ENCODE data around the gene TESK2. TPM values are rescaled to one million over a fixed set of nuclear protein-coding genes. Genes with fewer than 3 reads are reported as not detected.

Gene TESK2
- total and polyA plus RNA-seq, 2 of the 13 experiments (the other 11 are each of a cell fraction or from before 2014, with no cell fraction given): 5.5 to 9.6 TPM

DNA sequence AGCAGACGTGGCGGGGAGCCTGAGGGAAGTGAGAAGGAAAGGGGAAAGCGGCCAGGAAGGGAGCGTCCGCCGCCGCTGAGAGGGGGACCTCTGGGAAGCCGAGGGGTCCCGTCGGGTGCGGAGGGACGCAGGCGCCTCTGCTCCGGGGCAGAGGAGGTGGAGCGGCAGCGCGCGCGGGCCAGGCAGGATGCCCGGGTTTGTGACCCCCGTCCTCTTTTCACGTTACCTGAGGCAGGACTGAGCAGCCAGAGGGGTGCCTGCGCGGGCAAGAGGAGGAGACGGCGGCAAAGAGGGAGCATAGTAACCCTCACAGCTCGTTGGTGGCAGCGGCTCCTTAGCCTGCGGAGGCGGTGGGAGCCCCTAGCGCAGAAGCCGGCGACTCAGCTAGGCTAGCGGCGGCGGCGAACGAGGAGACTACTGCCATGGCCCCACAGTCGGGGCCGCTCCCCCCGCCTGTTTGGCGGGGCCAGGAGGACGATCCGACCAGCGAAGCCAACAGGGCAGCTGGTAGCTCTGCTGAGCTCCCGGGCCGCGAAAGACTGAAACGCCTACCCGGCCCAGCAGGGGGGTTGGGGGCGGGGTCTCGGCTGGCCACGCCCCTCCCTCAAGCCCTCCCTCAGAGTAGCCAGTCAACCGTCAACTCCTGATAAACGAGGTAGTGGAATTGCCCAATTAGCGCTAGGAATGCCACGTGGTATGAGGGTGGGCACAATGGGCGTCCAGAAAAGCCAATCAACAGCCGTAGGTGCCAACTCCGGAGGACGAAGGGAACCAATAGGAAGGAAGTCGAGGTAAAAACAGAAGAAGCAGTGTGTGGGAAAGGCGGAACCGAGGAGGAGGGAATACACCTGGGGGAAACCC, at the start of gene TESK2 (continued):
- TF ChIP-seq EHMT2 (IDR thresholded peaks at IDR 0.05; ENCODE audit: borderline replicate concordance, low read depth, low read length) (peak; percentile 50; the same call in 1 of the 2 replicates), ARNTL (CRISPR knock-in tag; IDR thresholded peaks at IDR 0.05) (no peak), GPN1 (CRISPR knock-in tag; IDR thresholded peaks at IDR 0.05; ENCODE audit: borderline replicate concordance) (no peak), PHF5A (CRISPR knock-in tag; IDR thresholded peaks at IDR 0.05; ENCODE audit: low read depth, unreplicated experiment) (peak; percentile 50), SMAD9 (CRISPR knock-in tag; IDR thresholded peaks at IDR 0.05) (no peak), ZNF703 (CRISPR knock-in tag; IDR thresholded peaks at IDR 0.05; ENCODE audit: borderline replicate concordance) (no peak), HOXA9 (CRISPR knock-in tag; IDR thresholded peaks at IDR 0.05; ENCODE audit: borderline replicate concordance) (no peak), ZNF260 (CRISPR knock-in tag; IDR thresholded peaks at IDR 0.05; ENCODE audit: borderline replicate concordance, low read depth) (no peak), ZSCAN20 (CRISPR knock-in tag; IDR thresholded peaks at IDR 0.05; ENCODE audit: borderline replicate concordance) (no peak), IKZF1 (IDR thresholded peaks at IDR 0.05) (no peak), SOX6 (IDR thresholded peaks at IDR 0.05) (no peak), SOX6 (CRISPR knock-in tag; IDR thresholded peaks at IDR 0.05) (peak; percentile 63), MLLT10 (CRISPR knock-in tag; IDR thresholded peaks at IDR 0.05) (no peak), ZSCAN22 (CRISPR knock-in tag; IDR thresholded peaks at IDR 0.05) (0 out of 2 replicates have a peak, but pooled peaks have one; percentile 36), NR3C1 (CRISPR knock-in tag; IDR thresholded peaks at IDR 0.05) (no peak), MED8 (CRISPR knock-in tag; IDR thresholded peaks at IDR 0.05; ENCODE audit: insufficient replicate concordance) (no peak), NR2F2 (IDR thresholded peaks at IDR 0.05; ENCODE audit: borderline replicate concordance, low read depth) (no peak), ZNF616 (CRISPR knock-in tag; IDR thresholded peaks at IDR 0.05; ENCODE audit: low read depth) (peak; percentile 63; the same call in 1 of the 2 replicates), ZNF546 (CRISPR knock-in tag; conservative IDR thresholded peaks at IDR 0.05) (no peak), CHCHD3 (CRISPR knock-in tag; IDR thresholded peaks at IDR 0.05) (no peak)
- TF ChIP-seq, protein P1, sequence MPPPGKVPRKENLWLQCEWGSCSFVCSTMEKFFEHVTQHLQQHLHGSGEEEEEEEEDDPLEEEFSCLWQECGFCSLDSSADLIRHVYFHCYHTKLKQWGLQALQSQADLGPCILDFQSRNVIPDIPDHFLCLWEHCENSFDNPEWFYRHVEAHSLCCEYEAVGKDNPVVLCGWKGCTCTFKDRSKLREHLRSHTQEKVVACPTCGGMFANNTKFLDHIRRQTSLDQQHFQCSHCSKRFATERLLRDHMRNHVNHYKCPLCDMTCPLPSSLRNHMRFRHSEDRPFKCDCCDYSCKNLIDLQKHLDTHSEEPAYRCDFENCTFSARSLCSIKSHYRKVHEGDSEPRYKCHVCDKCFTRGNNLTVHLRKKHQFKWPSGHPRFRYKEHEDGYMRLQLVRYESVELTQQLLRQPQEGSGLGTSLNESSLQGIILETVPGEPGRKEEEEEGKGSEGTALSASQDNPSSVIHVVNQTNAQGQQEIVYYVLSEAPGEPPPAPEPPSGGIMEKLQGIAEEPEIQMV (CRISPR knock-in tag; IDR thresholded peaks at IDR 0.05; ENCODE audit: low read depth): 0 out of 2 replicates have a peak, but pooled peaks have one; percentile 27
- TF ChIP-seq, protein P2, sequence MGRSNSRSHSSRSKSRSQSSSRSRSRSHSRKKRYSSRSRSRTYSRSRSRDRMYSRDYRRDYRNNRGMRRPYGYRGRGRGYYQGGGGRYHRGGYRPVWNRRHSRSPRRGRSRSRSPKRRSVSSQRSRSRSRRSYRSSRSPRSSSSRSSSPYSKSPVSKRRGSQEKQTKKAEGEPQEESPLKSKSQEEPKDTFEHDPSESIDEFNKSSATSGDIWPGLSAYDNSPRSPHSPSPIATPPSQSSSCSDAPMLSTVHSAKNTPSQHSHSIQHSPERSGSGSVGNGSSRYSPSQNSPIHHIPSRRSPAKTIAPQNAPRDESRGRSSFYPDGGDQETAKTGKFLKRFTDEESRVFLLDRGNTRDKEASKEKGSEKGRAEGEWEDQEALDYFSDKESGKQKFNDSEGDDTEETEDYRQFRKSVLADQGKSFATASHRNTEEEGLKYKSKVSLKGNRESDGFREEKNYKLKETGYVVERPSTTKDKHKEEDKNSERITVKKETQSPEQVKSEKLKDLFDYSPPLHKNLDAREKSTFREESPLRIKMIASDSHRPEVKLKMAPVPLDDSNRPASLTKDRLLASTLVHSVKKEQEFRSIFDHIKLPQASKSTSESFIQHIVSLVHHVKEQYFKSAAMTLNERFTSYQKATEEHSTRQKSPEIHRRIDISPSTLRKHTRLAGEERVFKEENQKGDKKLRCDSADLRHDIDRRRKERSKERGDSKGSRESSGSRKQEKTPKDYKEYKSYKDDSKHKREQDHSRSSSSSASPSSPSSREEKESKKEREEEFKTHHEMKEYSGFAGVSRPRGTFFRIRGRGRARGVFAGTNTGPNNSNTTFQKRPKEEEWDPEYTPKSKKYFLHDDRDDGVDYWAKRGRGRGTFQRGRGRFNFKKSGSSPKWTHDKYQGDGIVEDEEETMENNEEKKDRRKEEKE (IDR thresholded peaks at IDR 0.05): no peak
- TF ChIP-seq, protein P3, sequence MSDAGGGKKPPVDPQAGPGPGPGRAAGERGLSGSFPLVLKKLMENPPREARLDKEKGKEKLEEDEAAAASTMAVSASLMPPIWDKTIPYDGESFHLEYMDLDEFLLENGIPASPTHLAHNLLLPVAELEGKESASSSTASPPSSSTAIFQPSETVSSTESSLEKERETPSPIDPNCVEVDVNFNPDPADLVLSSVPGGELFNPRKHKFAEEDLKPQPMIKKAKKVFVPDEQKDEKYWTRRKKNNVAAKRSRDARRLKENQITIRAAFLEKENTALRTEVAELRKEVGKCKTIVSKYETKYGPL (CRISPR knock-in tag; IDR thresholded peaks at IDR 0.05): 0 out of 2 replicates have a peak, but pooled peaks have one; percentile 33
- TF ChIP-seq, protein P4, sequence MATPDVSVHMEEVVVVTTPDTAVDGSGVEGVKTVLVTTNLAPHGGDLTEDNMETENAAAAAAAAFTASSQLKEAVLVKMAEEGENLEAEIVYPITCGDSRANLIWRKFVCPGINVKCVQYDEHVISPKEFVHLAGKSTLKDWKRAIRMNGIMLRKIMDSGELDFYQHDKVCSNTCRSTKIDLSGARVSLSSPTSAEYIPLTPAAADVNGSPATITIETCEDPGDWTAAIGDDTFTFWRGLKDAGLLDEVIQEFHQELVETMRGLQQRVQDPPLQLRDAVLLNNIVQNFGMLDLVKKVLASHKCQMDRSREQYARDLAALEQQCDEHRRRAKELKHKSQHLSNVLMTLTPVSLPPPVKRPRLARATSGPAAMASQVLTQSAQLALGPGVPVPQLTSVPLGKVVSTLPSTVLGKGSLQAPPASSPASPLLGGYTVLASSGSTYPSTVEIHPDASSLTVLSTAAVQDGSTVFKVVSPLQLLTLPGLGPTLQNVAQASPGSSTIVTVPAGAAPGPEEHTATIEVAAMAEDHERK (CRISPR knock-in tag; IDR thresholded peaks at IDR 0.05; ENCODE audit: low read depth): no peak
